H9 (cell line): ENCODE measurements around the gene FALEC. TPM values are rescaled to one million over a fixed set of nuclear protein-coding genes. Genes with fewer than 3 reads are reported as not detected.
A peak's percentile ranks its signal among the peaks of the same experiment; 100 is the strongest.

Experiments used
- DNase-seq: peaks from one replicate; pipeline ENCODE4 v3.0.0-alpha.2; 2017
- H2AFZ ChIP-seq: one replicate; pipeline ENCODE4 v1.6.1; 2013; ENCODE audit warnings: mild to moderate bottlenecking, low read length, control low read depth, moderate library complexity
- H2AK5ac ChIP-seq: 2 replicates; pipeline ENCODE4 v1.6.1; 2013; ENCODE audit warnings: low read length, control low read depth, mixed read lengths; ENCODE audit not compliant: insufficient read length
- H2BK120ac ChIP-seq: one replicate; pipeline ENCODE4 v1.6.1; 2013; ENCODE audit warnings: low read depth, mild to moderate bottlenecking, low read length, control low read depth, inconsistent platforms; ENCODE audit not compliant: poor library complexity, severe bottlenecking
- H2BK12ac ChIP-seq: 2 replicates; pipeline ENCODE4 v1.6.1; 2013; ENCODE audit warnings: low read length, control low read depth, mixed read lengths, low read depth; ENCODE audit not compliant: insufficient read length
- H2BK15ac ChIP-seq: 2 replicates; pipeline ENCODE4 v1.6.1; 2013; ENCODE audit warnings: low read depth, low read length, control low read depth
- H2BK20ac ChIP-seq: one replicate; pipeline ENCODE4 v1.6.1; 2013; ENCODE audit warnings: low read depth, mild to moderate bottlenecking, low read length, control low read depth, inconsistent platforms; ENCODE audit not compliant: poor library complexity, severe bottlenecking
- H2BK5ac ChIP-seq: 2 replicates; pipeline ENCODE4 v1.6.1; 2013; ENCODE audit warnings: low read length, control low read depth, mixed read lengths; ENCODE audit not compliant: insufficient read length
- H3K14ac ChIP-seq: 2 replicates; pipeline ENCODE4 v1.6.1; 2013; ENCODE audit warnings: low read length, control low read depth; ENCODE audit not compliant: insufficient read depth
- H3K18ac ChIP-seq: 2 replicates; pipeline ENCODE4 v1.6.1; 2013; ENCODE audit warnings: low read depth, mild to moderate bottlenecking, mixed read lengths, low read length, control low read depth; ENCODE audit not compliant: insufficient read length
- H3K23ac ChIP-seq: 2 replicates; pipeline ENCODE4 v1.6.1; 2013; ENCODE audit warnings: low read length, control low read depth, mixed read lengths, low read depth; ENCODE audit not compliant: insufficient read length
- H3K23me2 ChIP-seq: 2 replicates; pipeline ENCODE4 v1.6.1; 2013; ENCODE audit warnings: low read depth, mild to moderate bottlenecking, mixed read lengths, low read length, control low read depth; ENCODE audit not compliant: insufficient read length, poor library complexity, severe bottlenecking
- H3K27ac ChIP-seq: 2 replicates; pipeline ENCODE4 v1.5.1; 2013; ENCODE audit warnings: low read length, control low read depth, mixed read lengths, low read depth; ENCODE audit not compliant: insufficient read length
- H3K27me3 ChIP-seq: 2 replicates; pipeline ENCODE4 v1.6.1; 2013; ENCODE audit warnings: low read length, control low read depth, inconsistent platforms; ENCODE audit not compliant: insufficient read depth
- H3K4ac ChIP-seq: 2 replicates; pipeline ENCODE4 v1.6.1; 2013; ENCODE audit warnings: low read depth, mild to moderate bottlenecking, control low read depth, inconsistent platforms, low read length, moderate library complexity
- H3K4me1 ChIP-seq: 2 replicates; pipeline ENCODE4 v1.6.1; 2013; ENCODE audit warnings: low read length, control low read depth, inconsistent platforms; ENCODE audit not compliant: insufficient read depth
- H3K4me2 ChIP-seq: 2 replicates; pipeline ENCODE4 v1.6.1; 2013; ENCODE audit warnings: low read length, control low read depth, mixed read lengths; ENCODE audit not compliant: insufficient read length, insufficient read depth
- H3K56ac ChIP-seq: 2 replicates; pipeline ENCODE4 v1.6.1; 2013; ENCODE audit warnings: low read depth, mild to moderate bottlenecking, mixed read lengths, low read length, control low read depth; ENCODE audit not compliant: insufficient read length
- H3K79me1 ChIP-seq: 2 replicates; pipeline ENCODE4 v1.6.1; 2013; ENCODE audit warnings: low read depth, mild to moderate bottlenecking, moderate library complexity, low read length, control low read depth, inconsistent platforms; ENCODE audit not compliant: insufficient read depth, poor library complexity, severe bottlenecking
- H3K79me2 ChIP-seq: 2 replicates; pipeline ENCODE4 v1.6.1; 2013; ENCODE audit warnings: low read length, control low read depth, inconsistent platforms; ENCODE audit not compliant: insufficient read depth
- H3K9ac ChIP-seq: 2 replicates; pipeline ENCODE4 v1.6.1; 2013; ENCODE audit warnings: low read length, control low read depth, mixed read lengths; ENCODE audit not compliant: insufficient read length; ENCODE audit errors: extremely low read depth
- H3K9me3 ChIP-seq: one replicate; pipeline ENCODE4 v1.6.1; 2013; ENCODE audit warnings: low read depth, low read length, inconsistent platforms; ENCODE audit not compliant: control insufficient read depth
- H3T11ph ChIP-seq: one replicate; pipeline ENCODE4 v1.6.1; 2013; ENCODE audit warnings: mild to moderate bottlenecking, low read length, control low read depth, inconsistent platforms
- H4K20me1 ChIP-seq: one replicate; pipeline ENCODE4 v1.6.1; 2013; ENCODE audit not compliant: control insufficient read depth, insufficient read length, insufficient read depth
- H4K5ac ChIP-seq: 2 replicates; pipeline ENCODE4 v1.6.1; 2013; ENCODE audit warnings: low read depth, mild to moderate bottlenecking, mixed read lengths, low read length, control low read depth; ENCODE audit not compliant: insufficient read length
- H4K8ac ChIP-seq: replicated peaks from 2 replicates; pipeline ENCODE4 v1.6.1; 2013; ENCODE audit warnings: low read length, control low read depth, mixed read lengths, low read depth; ENCODE audit not compliant: insufficient read length
- H4K91ac ChIP-seq: 2 replicates; pipeline ENCODE4 v1.6.1; 2013; ENCODE audit warnings: low read depth, mild to moderate bottlenecking, moderate library complexity, mixed read lengths, low read length, control low read depth; ENCODE audit not compliant: insufficient read length
- H3K27ac Mint-ChIP-seq, 3 experiments: 2 replicates in 2 of 3; 3 replicates in 1 of 3; pipeline ENCODE4 v1.8.0; 2020 to 2021; ENCODE audit warnings: mixed read lengths in 3 of 3, mild to moderate bottlenecking in 1 of 3, moderate library complexity in 1 of 3
- H3K27me3 Mint-ChIP-seq: 2 replicates; pipeline ENCODE4 v1.8.0; 2021; ENCODE audit warnings: low read depth, mild to moderate bottlenecking, moderate library complexity, mixed read lengths
- H3K36me3 Mint-ChIP-seq, 3 experiments: 2 replicates in 2 of 3; 3 replicates in 1 of 3; pipeline ENCODE4 v1.8.0; 2020 to 2021; ENCODE audit warnings: low read depth in 3 of 3, mixed read lengths in 3 of 3; ENCODE audit not compliant: insufficient read depth in 1 of 3
- H3K4me1 Mint-ChIP-seq, 2 experiments: 2 replicates each; pipeline ENCODE4 v1.8.0; 2020; ENCODE audit warnings: mixed read lengths in 2 of 2
- H3K4me3 Mint-ChIP-seq, 2 experiments: 2 replicates in 1 of 2; 3 replicates in 1 of 2; pipeline ENCODE4 v1.8.0; 2020 to 2021; ENCODE audit warnings: mild to moderate bottlenecking in 2 of 2, mixed read lengths in 2 of 2, moderate library complexity in 1 of 2
- H3K9me3 Mint-ChIP-seq, 2 experiments: 2 replicates in 1 of 2; 3 replicates in 1 of 2; pipeline ENCODE4 v1.8.0; 2020; ENCODE audit warnings: mild to moderate bottlenecking in 2 of 2, mixed read lengths in 2 of 2, moderate library complexity in 1 of 2
- WGBS: extraction: QIAGEN DNeasy Blood & Tissue Kit; methylation state at CpG from one replicate; pipeline ENCODE4 v1.1.7; 2013; ENCODE audit warnings: missing lambda C conversion rate, low lambda C conversion rate, mixed read lengths; ENCODE audit not compliant: insufficient read length; ENCODE audit errors: extremely low coverage; 5-methylcytosine and 5-hydroxymethylcytosine counted together
- total RNA-seq: library from RNA; stranded (reverse); gene quantifications from 2 replicates; pipeline ENCODE4 v1.2.1, GENCODE V29; 2021
- TF ChIP-seq, protein P1 (sequence below): fragments of 200-600 bp; sonication (generic); conservative IDR thresholded peaks from 3 replicates; pipeline ENCODE4 v1.8.0; 2021; ENCODE audit warnings: antibody characterized with exemption, mild to moderate bottlenecking

FALEC gene
- total RNA-seq, 1 experiment from 2014 or later = not detected

DNA sequence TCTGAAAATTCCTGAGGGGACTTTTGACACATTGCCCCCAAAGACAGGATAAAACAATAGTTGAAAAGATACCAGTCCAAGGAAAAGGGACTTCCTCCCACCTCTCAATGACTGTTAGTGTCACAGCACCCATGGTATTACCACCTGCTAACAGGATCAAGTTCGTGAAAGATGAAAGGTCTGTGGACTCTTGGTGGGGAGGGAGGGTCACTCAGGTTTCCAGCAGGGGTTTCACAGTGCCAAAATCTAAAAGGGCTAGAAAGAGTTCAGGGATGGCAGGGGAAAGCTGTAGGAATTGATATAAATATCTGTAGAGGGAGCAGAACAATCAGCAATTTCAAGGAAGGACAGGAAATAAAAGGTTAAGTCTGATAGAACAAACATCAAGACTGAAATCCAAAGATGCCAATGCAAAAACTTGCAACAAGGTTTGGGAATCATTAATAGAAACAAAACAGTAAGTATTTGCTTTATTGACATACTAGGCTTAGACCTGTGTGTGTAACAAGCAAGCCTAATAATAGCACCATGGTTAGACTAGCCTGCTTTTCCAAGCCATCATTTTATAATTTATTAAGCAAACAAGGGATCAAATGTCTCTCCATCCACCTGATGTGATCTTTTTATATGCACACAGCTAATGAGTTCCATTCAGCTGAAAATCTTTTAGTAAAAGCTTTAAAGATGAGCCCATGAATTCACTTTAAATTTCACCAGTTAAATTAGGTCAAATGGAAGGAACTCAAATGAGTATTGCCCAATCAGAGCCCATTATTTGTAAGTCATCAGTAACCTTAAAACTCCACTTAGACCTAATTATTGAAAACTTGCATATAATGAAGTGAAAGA lies 60.2 kb downstream of the FALEC start:
- H3K27ac Mint-ChIP-seq = peak overlapping the region; percentile 82 to 98 (median 87); a peak in 5 of 7 replicates

More for the DNA sequence above, 60.2 kb downstream of the FALEC start:
- Histone ChIP-seq H2BK15ac (no peak overlapping the region), H3K23ac (no peak overlapping the region), H3K27ac (no peak overlapping the region), H2BK120ac (no peak overlapping the region), H3K14ac (no peak overlapping the region), H3K9me3 (no peaks in the 10 kb centered on the region), H3K4ac (no peak overlapping the region), H4K5ac (no peak overlapping the region), H2AFZ (no peak overlapping the region), H3T11ph (no peak overlapping the region), H2AK5ac (no peak overlapping the region), H2BK12ac (no peak overlapping the region), H3K79me1 (no peaks in the 10 kb centered on the region), H2BK5ac (no peak overlapping the region), H4K8ac (no peak overlapping the region), H4K20me1 (no peaks in the 10 kb centered on the region), H3K9ac (peak overlapping the region; percentile 24), H3K27me3 (no peaks in the 10 kb centered on the region), H3K4me2 (peak overlapping the region; percentile 98), H3K4me1 (peaks cover 4% of the 10 kb centered on the region), H3K18ac (no peak overlapping the region), H3K79me2 (peaks cover 35% of the 10 kb centered on the region), H2BK20ac (no peak overlapping the region), H3K56ac (no peak overlapping the region), H3K23me2 (peaks cover 7% of the 10 kb centered on the region), H4K91ac (no peak overlapping the region)
- Mint-ChIP-seq H3K36me3 (peaks cover 69 to 81% (median 72%) of the 10 kb centered on the region in 3 experiments), H3K4me1 (peaks cover 50 to 60% of the 10 kb centered on the region in 2 experiments), H3K27me3 (peaks cover 3% of the 10 kb centered on the region; the same call in 1 of the 2 replicates), H3K9me3 (peaks cover 6 to 15% of the 10 kb centered on the region in 2 experiments; a peak in 4 of 5 replicates), H3K4me3 (peak overlapping the region; percentile 96 to 97)
- no peak for DNase-seq
- TF ChIP-seq, protein P1, sequence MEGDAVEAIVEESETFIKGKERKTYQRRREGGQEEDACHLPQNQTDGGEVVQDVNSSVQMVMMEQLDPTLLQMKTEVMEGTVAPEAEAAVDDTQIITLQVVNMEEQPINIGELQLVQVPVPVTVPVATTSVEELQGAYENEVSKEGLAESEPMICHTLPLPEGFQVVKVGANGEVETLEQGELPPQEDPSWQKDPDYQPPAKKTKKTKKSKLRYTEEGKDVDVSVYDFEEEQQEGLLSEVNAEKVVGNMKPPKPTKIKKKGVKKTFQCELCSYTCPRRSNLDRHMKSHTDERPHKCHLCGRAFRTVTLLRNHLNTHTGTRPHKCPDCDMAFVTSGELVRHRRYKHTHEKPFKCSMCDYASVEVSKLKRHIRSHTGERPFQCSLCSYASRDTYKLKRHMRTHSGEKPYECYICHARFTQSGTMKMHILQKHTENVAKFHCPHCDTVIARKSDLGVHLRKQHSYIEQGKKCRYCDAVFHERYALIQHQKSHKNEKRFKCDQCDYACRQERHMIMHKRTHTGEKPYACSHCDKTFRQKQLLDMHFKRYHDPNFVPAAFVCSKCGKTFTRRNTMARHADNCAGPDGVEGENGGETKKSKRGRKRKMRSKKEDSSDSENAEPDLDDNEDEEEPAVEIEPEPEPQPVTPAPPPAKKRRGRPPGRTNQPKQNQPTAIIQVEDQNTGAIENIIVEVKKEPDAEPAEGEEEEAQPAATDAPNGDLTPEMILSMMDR = no peak
- WGBS = no CpG with 5 or more reads among the region's 1 CpG
